Liver (tissue), 9 donors: ENCODE data around the gene ATP4B. TPM values are rescaled to one million over a fixed set of nuclear protein-coding genes. Genes with fewer than 3 reads are reported as not detected.

ENCODE experiments used
- DNase-seq: peaks from one replicate; pipeline ENCODE4 v3.0.0-alpha.2; 2017; ENCODE audit warnings: low spot score
- H3K27ac ChIP-seq, 2 donors: one replicate each; pipeline ENCODE4 v1.7.0; 2013; ENCODE audit warnings: inconsistent platforms in 2 of 2, low read length in 2 of 2, control low read depth in 1 of 2, low read depth in 1 of 2, mild to moderate bottlenecking in 1 of 2
- H3K27me3 ChIP-seq, 4 donors: one replicate each; pipeline versions ENCODE4 v1.6.1 to v1.7.0; 2013; ENCODE audit warnings: low read length in 3 of 4, inconsistent platforms in 1 of 4, mild to moderate bottlenecking in 1 of 4, moderate library complexity in 1 of 4; ENCODE audit not compliant: control insufficient read depth in 4 of 4, insufficient read depth in 4 of 4
- H3K36me3 ChIP-seq, 4 donors: one replicate each; pipeline versions ENCODE4 v1.6.1 to v1.7.0; 2013; ENCODE audit warnings: low read length in 3 of 4, mild to moderate bottlenecking in 3 of 4, low read depth in 1 of 4, moderate library complexity in 1 of 4; ENCODE audit not compliant: control insufficient read depth in 4 of 4, insufficient read depth in 3 of 4
- H3K4me1 ChIP-seq, 4 donors: one replicate each; pipeline versions ENCODE4 v1.6.1 to v1.7.0; 2013; ENCODE audit warnings: low read length in 3 of 4, mild to moderate bottlenecking in 3 of 4, moderate library complexity in 1 of 4; ENCODE audit not compliant: control insufficient read depth in 4 of 4, insufficient read depth in 4 of 4
- H3K4me3 ChIP-seq, 3 donors: one replicate each; pipeline versions ENCODE4 v1.6.1 to v1.7.0; 2013; ENCODE audit warnings: low read length in 3 of 3, control low read depth in 1 of 3, low read depth in 1 of 3, mild to moderate bottlenecking in 1 of 3
- H3K9ac ChIP-seq, 2 donors: one replicate each; pipeline ENCODE4 v1.7.0; 2013; ENCODE audit warnings: low read length in 2 of 2, mild to moderate bottlenecking in 2 of 2, moderate library complexity in 2 of 2, control low read depth in 1 of 2, low read depth in 1 of 2
- H3K9me3 ChIP-seq, 4 donors: one replicate each; pipeline versions ENCODE4 v1.6.1 to v1.7.0; 2013; ENCODE audit warnings: low read length in 3 of 4; ENCODE audit not compliant: control insufficient read depth in 4 of 4
- EGR1 ChIP-seq, 2 donors: IDR thresholded peaks; 2 replicates each; pipeline ENCODE4 v1.6.1; 2016 to 2018; ENCODE audit warnings: antibody characterized with exemption in 2 of 2, low read depth in 2 of 2
- FOXA2 ChIP-seq: IDR thresholded peaks from 2 replicates; pipeline ENCODE4 v1.6.1; 2016; ENCODE audit warnings: antibody characterized with exemption
- GABPA ChIP-seq, 2 donors: IDR thresholded peaks in 1 of 2; conservative IDR thresholded peaks in 1 of 2; 2 replicates each; pipeline ENCODE4 v1.6.1; 2016; ENCODE audit warnings: antibody characterized with exemption in 2 of 2, mild to moderate bottlenecking in 1 of 2, moderate library complexity in 1 of 2
- HNF4A ChIP-seq, 2 donors: conservative IDR thresholded peaks; 2 replicates each; pipeline ENCODE4 v1.6.1; 2016; ENCODE audit warnings: antibody characterized with exemption in 2 of 2, mild to moderate bottlenecking in 2 of 2
- HNF4G ChIP-seq: IDR thresholded peaks from 2 replicates; pipeline ENCODE4 v1.6.1; 2016; ENCODE audit warnings: antibody characterized with exemption
- JUND ChIP-seq, 2 donors: IDR thresholded peaks; 2 replicates each; pipeline ENCODE4 v1.6.1; 2016; ENCODE audit warnings: antibody characterized with exemption in 2 of 2
- MAX ChIP-seq: IDR thresholded peaks from 2 replicates; pipeline ENCODE4 v1.6.1; 2016; ENCODE audit warnings: antibody characterized with exemption
- RXRA ChIP-seq, 2 donors: IDR thresholded peaks; 2 replicates each; pipeline ENCODE4 v1.6.1; 2017 to 2018; ENCODE audit warnings: antibody characterized with exemption in 2 of 2, mild to moderate bottlenecking in 1 of 2
- SP1 ChIP-seq: IDR thresholded peaks from 2 replicates; pipeline ENCODE4 v1.6.1; 2018; ENCODE audit warnings: antibody characterized with exemption, mild to moderate bottlenecking
- TAF1 ChIP-seq: conservative IDR thresholded peaks from 2 replicates; pipeline ENCODE4 v1.6.1; 2016; ENCODE audit warnings: antibody characterized with exemption, mild to moderate bottlenecking
- YY1 ChIP-seq: IDR thresholded peaks from 2 replicates; pipeline ENCODE4 v1.6.1; 2016; ENCODE audit warnings: antibody characterized with exemption, mild to moderate bottlenecking
- WGBS: extraction: QIAGEN DNeasy Blood & Tissue Kit; methylation state at CpG from one replicate; pipeline ENCODE4 v1.1.7; 2013; 5-methylcytosine and 5-hydroxymethylcytosine counted together
- polyA plus RNA-seq, 2 donors: library from polyadenylated mRNA; stranded (reverse) in 1 of 2; unstranded in 1 of 2; fragments of 200-250 nt in 1 of 2; fragments of >200 nt in 1 of 2; fragmentation: Nextera tagmentation in 1 of 2; extraction: Ambion mirVana in 1 of 2; gene quantifications; one replicate each; pipeline versions ENCODE4 v1.2.1 to v1.2.3, GENCODE V29; 2013 to 2015
- total RNA-seq, 2 donors: library from RNA; depleted of rRNA; stranded (reverse); fragments of >200 nt; gene quantifications; one replicate each; pipeline ENCODE4 v1.2.3, GENCODE V29; 2014
- TF ChIP-seq, protein P1 (sequence below): fragments of 150-350 bp; IDR thresholded peaks from 2 replicates; pipeline ENCODE4 v1.5.1; 2017; ENCODE audit warnings: improper control_type of control experiment, low read depth, low read length; ENCODE audit not compliant: missing input control
- TF ChIP-seq, protein P2 (sequence below): IDR thresholded peaks from 2 replicates; pipeline ENCODE4 v1.6.1; 2016; ENCODE audit warnings: antibody characterized with exemption
- TF ChIP-seq, protein P3 (sequence below): IDR thresholded peaks from 2 replicates; pipeline ENCODE4 v1.6.1; 2016; ENCODE audit warnings: antibody characterized with exemption, mild to moderate bottlenecking
- TF ChIP-seq, protein P4 (sequence below): IDR thresholded peaks from 2 replicates; pipeline ENCODE4 v1.6.1; 2016; ENCODE audit warnings: antibody characterized with exemption
- donor health status: healthy.
- donor health status: healthy.
- donor health status: healthy.
- donor health status: healthy.
- donor health status: healthy.

Gene ATP4B
- total and polyA plus RNA-seq, 4 donors = not detected

GRCh38 chr13:113635048-113635420 lies 23.0 kb downstream of the ATP4B start (continued):
- TF ChIP-seq, protein P1, sequence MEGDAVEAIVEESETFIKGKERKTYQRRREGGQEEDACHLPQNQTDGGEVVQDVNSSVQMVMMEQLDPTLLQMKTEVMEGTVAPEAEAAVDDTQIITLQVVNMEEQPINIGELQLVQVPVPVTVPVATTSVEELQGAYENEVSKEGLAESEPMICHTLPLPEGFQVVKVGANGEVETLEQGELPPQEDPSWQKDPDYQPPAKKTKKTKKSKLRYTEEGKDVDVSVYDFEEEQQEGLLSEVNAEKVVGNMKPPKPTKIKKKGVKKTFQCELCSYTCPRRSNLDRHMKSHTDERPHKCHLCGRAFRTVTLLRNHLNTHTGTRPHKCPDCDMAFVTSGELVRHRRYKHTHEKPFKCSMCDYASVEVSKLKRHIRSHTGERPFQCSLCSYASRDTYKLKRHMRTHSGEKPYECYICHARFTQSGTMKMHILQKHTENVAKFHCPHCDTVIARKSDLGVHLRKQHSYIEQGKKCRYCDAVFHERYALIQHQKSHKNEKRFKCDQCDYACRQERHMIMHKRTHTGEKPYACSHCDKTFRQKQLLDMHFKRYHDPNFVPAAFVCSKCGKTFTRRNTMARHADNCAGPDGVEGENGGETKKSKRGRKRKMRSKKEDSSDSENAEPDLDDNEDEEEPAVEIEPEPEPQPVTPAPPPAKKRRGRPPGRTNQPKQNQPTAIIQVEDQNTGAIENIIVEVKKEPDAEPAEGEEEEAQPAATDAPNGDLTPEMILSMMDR = no peak
- TF ChIP-seq, protein P2, sequence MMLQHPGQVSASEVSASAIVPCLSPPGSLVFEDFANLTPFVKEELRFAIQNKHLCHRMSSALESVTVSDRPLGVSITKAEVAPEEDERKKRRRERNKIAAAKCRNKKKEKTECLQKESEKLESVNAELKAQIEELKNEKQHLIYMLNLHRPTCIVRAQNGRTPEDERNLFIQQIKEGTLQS = no peak
- TF ChIP-seq FOXA2 (no peak), MAX (no peak), YY1 (no peak), HNF4A (conservative IDR thresholded peaks at IDR 0.05) (no peak), TAF1 (no peak)

GRCh38 chr13:113634279-113635047 lies 23.5 kb downstream of the ATP4B start:
- DNase-seq = no peak
- peaks cover 9 to 69% (median 53%) of the 10 kb centered on the region in 4 donors for H3K36me3 ChIP-seq

GRCh38 chr13:113633485-113633873 lies 24.5 kb downstream of the ATP4B start:
- no peak overlapping the region for H3K4me3 ChIP-seq
- H3K9me3 ChIP-seq = no peaks in the 10 kb centered on the region
- TF ChIP-seq SP1 (no peak), RXRA (IDR thresholded peaks at IDR 0.05) (no peak), JUND (IDR thresholded peaks at IDR 0.05) (no peak), HNF4A (conservative IDR thresholded peaks at IDR 0.05) (no peak), MAX (no peak), YY1 (no peak), EGR1 (IDR thresholded peaks at IDR 0.05; ENCODE audit: low read depth in 2 of 2) (no peak)
- TF ChIP-seq, protein P3, sequence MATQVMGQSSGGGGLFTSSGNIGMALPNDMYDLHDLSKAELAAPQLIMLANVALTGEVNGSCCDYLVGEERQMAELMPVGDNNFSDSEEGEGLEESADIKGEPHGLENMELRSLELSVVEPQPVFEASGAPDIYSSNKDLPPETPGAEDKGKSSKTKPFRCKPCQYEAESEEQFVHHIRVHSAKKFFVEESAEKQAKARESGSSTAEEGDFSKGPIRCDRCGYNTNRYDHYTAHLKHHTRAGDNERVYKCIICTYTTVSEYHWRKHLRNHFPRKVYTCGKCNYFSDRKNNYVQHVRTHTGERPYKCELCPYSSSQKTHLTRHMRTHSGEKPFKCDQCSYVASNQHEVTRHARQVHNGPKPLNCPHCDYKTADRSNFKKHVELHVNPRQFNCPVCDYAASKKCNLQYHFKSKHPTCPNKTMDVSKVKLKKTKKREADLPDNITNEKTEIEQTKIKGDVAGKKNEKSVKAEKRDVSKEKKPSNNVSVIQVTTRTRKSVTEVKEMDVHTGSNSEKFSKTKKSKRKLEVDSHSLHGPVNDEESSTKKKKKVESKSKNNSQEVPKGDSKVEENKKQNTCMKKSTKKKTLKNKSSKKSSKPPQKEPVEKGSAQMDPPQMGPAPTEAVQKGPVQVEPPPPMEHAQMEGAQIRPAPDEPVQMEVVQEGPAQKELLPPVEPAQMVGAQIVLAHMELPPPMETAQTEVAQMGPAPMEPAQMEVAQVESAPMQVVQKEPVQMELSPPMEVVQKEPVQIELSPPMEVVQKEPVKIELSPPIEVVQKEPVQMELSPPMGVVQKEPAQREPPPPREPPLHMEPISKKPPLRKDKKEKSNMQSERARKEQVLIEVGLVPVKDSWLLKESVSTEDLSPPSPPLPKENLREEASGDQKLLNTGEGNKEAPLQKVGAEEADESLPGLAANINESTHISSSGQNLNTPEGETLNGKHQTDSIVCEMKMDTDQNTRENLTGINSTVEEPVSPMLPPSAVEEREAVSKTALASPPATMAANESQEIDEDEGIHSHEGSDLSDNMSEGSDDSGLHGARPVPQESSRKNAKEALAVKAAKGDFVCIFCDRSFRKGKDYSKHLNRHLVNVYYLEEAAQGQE = no peak
- DNase-seq = no peak
- no peaks in the 10 kb centered on the region for H3K4me1 ChIP-seq
- no peak overlapping the region for H3K9ac ChIP-seq
- no peaks in the 10 kb centered on the region for H3K27me3 ChIP-seq
- H3K36me3 ChIP-seq = peaks cover 9 to 69% (median 49%) of the 10 kb centered on the region in 4 donors
- WGBS = 97% methylated on average over 18 of the region's 18 CpGs
- H3K27ac ChIP-seq = no peak overlapping the region

More at GRCh38 chr13:113634279-113635047, 23.5 kb downstream of the ATP4B start:
- Histone ChIP-seq H3K9me3 (no peaks in the 10 kb centered on the region), H3K4me1 (no peaks in the 10 kb centered on the region), H3K9ac (no peak overlapping the region), H3K27ac (no peak overlapping the region), H3K27me3 (no peaks in the 10 kb centered on the region), H3K4me3 (no peak overlapping the region)
- TF ChIP-seq, protein P4, sequence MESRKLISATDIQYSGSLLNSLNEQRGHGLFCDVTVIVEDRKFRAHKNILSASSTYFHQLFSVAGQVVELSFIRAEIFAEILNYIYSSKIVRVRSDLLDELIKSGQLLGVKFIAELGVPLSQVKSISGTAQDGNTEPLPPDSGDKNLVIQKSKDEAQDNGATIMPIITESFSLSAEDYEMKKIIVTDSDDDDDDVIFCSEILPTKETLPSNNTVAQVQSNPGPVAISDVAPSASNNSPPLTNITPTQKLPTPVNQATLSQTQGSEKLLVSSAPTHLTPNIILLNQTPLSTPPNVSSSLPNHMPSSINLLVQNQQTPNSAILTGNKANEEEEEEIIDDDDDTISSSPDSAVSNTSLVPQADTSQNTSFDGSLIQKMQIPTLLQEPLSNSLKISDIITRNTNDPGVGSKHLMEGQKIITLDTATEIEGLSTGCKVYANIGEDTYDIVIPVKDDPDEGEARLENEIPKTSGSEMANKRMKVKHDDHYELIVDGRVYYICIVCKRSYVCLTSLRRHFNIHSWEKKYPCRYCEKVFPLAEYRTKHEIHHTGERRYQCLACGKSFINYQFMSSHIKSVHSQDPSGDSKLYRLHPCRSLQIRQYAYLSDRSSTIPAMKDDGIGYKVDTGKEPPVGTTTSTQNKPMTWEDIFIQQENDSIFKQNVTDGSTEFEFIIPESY = no peak
- TF ChIP-seq YY1 = no peak
- TF ChIP-seq GABPA (IDR thresholded peaks at IDR 0.05 in 1 of 2, conservative IDR thresholded peaks at IDR 0.05 in 1 of 2) = no peak
- TF ChIP-seq HNF4A (conservative IDR thresholded peaks at IDR 0.05) = no peak
- TF ChIP-seq, protein P1 = no peak
- TF ChIP-seq HNF4G = no peak
- WGBS = 96% methylated on average over 16 of the region's 16 CpGs
